SK-N-SH treated with all-trans-retinoic acid at 6 μM for 48 hours (cell line): ENCODE results near the gene DCT.

Experiments
- ATAC-seq: fragments of 200-7000 bp; cut with Tn5 transposase; 3 replicates; pipeline ENCODE4 v1.9.1; 2020; ENCODE audit warnings: mild to moderate bottlenecking, moderate library complexity
- BACH2 ChIP-seq: fragments of 250-450 bp; sonication (Bioruptor Pico); IDR thresholded peaks from 2 replicates; pipeline ENCODE4 v1.9.0; 2021; ENCODE audit warnings: mild to moderate bottlenecking, borderline replicate concordance
- CSDC2 ChIP-seq: fragments of 250-450 bp; sonication (Bioruptor Pico); IDR thresholded peaks from 2 replicates; pipeline ENCODE4 v1.5.0; 2020; ENCODE audit warnings: mild to moderate bottlenecking, moderate library complexity
- ESRRG ChIP-seq: fragments of 250-450 bp; sonication (Bioruptor Pico); IDR thresholded peaks from 2 replicates; pipeline ENCODE4 v1.6.1; 2021; ENCODE audit warnings: mild to moderate bottlenecking
- GLIS3 ChIP-seq: fragments of 250-450 bp; sonication (Bioruptor Pico); IDR thresholded peaks from 2 replicates; pipeline ENCODE4 v1.5.0; 2020; ENCODE audit warnings: mild to moderate bottlenecking, moderate library complexity
- ISL1 ChIP-seq: fragments of 250-450 bp; sonication (Bioruptor Pico); IDR thresholded peaks from 2 replicates; pipeline ENCODE4 v2.1.2; 2022; ENCODE audit warnings: mild to moderate bottlenecking, moderate library complexity
- OSR1 ChIP-seq: fragments of 250-450 bp; sonication (Bioruptor Pico); IDR thresholded peaks from 2 replicates; pipeline ENCODE4 v1.8.0; 2022; ENCODE audit warnings: moderate library complexity, mild to moderate bottlenecking, inconsistent platforms
- PPARA ChIP-seq: fragments of 250-450 bp; sonication (Bioruptor Pico); IDR thresholded peaks from 2 replicates; pipeline ENCODE4 v1.5.0; 2020; ENCODE audit warnings: mild to moderate bottlenecking, borderline replicate concordance
- RARB ChIP-seq: fragments of 250-450 bp; sonication (Bioruptor Pico); IDR thresholded peaks from 2 replicates; pipeline ENCODE4 v1.8.0; 2021; ENCODE audit warnings: mild to moderate bottlenecking, moderate library complexity
- TCF4 ChIP-seq: fragments of 250-450 bp; sonication (Bioruptor Pico); IDR thresholded peaks from 2 replicates; pipeline ENCODE4 v1.8.0; 2021; ENCODE audit warnings: mild to moderate bottlenecking, moderate library complexity, borderline replicate concordance
- TOX ChIP-seq: fragments of 250-450 bp; sonication (Bioruptor Pico); IDR thresholded peaks from 2 replicates; pipeline ENCODE4 v1.8.0; 2021; ENCODE audit warnings: mild to moderate bottlenecking, moderate library complexity, borderline replicate concordance
- ZFP3 ChIP-seq: fragments of 250-450 bp; sonication (Bioruptor Pico); IDR thresholded peaks from 2 replicates; pipeline ENCODE4 v1.5.0; 2020; ENCODE audit warnings: mild to moderate bottlenecking, moderate library complexity
- ZFP30 ChIP-seq: fragments of 450-650 bp; formaldehyde crosslinking; IDR thresholded peaks from 2 replicates; pipeline ENCODE4 v1.5.0; 2022; ENCODE audit warnings: mild to moderate bottlenecking, moderate library complexity
- ZNF565 ChIP-seq: fragments of 450-650 bp; formaldehyde crosslinking; conservative IDR thresholded peaks from 2 replicates; pipeline ENCODE4 v1.5.0; 2020; ENCODE audit warnings: low read depth, mild to moderate bottlenecking, moderate library complexity
- ZNF70 ChIP-seq: fragments of 450-650 bp; formaldehyde crosslinking; IDR thresholded peaks from 2 replicates; pipeline ENCODE4 v1.5.0; 2020; ENCODE audit warnings: mild to moderate bottlenecking, moderate library complexity
- TF ChIP-seq, protein P1 (sequence below): fragments of 250-450 bp; sonication (Bioruptor Pico); IDR thresholded peaks from 2 replicates; pipeline ENCODE4 v1.5.1; 2021; ENCODE audit warnings: mild to moderate bottlenecking, moderate library complexity
- TF ChIP-seq, protein P2 (sequence below): fragments of 250-450 bp; sonication (Bioruptor Pico); IDR thresholded peaks from 2 replicates; pipeline ENCODE4 v1.5.1; 2020; ENCODE audit warnings: low read depth, mild to moderate bottlenecking, moderate library complexity
- TF ChIP-seq, protein P3 (sequence below): fragments of 250-450 bp; sonication (Bioruptor Pico); IDR thresholded peaks from 2 replicates; pipeline ENCODE4 v1.5.0; 2020; ENCODE audit warnings: mild to moderate bottlenecking, moderate library complexity
- TF ChIP-seq, protein P4 (sequence below): fragments of 250-450 bp; sonication (Bioruptor Pico); IDR thresholded peaks from 2 replicates; pipeline ENCODE4 v1.8.0; 2020; ENCODE audit warnings: mild to moderate bottlenecking, moderate library complexity, borderline replicate concordance
- TF ChIP-seq, protein P5 (sequence below): fragments of 250-450 bp; sonication (Bioruptor Pico); IDR thresholded peaks from 2 replicates; pipeline ENCODE4 v1.8.0; 2021; ENCODE audit warnings: low read depth, mild to moderate bottlenecking, moderate library complexity, borderline replicate concordance

DCT gene

DNA sequence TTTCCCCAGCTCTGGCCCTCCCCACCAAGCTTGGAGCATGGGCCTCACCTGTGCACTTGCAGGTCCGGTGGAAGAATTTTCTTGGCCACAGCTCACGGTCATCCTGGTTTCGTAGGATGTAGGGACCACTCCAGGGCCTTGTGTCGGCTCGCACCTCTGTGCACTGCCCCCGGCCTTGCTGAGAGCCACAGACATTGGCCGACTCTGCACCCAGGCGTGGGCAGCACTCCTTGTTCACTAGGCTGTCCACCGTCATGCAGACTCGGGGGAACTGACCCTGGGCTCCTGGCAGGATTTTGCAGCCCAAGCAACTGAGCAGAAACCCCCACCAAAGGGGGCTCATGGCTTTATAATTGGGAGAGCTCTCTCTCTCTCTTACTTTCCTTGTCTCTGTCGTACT is 569 bp downstream of the DCT start:
- ATAC-seq, result no peak
- TF ChIP-seq ESRRG (CRISPR knock-in tag) (no peak), OSR1 (CRISPR knock-in tag) (no peak), ISL1 (CRISPR knock-in tag) (no peak)
- TF ChIP-seq, protein P1, sequence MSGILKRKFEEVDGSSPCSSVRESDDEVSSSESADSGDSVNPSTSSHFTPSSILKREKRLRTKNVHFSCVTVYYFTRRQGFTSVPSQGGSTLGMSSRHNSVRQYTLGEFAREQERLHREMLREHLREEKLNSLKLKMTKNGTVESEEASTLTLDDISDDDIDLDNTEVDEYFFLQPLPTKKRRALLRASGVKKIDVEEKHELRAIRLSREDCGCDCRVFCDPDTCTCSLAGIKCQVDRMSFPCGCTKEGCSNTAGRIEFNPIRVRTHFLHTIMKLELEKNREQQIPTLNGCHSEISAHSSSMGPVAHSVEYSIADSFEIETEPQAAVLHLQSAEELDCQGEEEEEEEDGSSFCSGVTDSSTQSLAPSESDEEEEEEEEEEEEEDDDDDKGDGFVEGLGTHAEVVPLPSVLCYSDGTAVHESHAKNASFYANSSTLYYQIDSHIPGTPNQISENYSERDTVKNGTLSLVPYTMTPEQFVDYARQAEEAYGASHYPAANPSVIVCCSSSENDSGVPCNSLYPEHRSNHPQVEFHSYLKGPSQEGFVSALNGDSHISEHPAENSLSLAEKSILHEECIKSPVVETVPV (CRISPR knock-in tag), result no peak
- TF ChIP-seq, protein P2, sequence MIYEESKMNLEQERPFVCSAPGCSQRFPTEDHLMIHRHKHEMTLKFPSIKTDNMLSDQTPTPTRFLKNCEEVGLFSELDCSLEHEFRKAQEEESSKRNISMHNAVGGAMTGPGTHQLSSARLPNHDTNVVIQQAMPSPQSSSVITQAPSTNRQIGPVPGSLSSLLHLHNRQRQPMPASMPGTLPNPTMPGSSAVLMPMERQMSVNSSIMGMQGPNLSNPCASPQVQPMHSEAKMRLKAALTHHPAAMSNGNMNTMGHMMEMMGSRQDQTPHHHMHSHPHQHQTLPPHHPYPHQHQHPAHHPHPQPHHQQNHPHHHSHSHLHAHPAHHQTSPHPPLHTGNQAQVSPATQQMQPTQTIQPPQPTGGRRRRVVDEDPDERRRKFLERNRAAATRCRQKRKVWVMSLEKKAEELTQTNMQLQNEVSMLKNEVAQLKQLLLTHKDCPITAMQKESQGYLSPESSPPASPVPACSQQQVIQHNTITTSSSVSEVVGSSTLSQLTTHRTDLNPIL (CRISPR knock-in tag), result no peak

DNA sequence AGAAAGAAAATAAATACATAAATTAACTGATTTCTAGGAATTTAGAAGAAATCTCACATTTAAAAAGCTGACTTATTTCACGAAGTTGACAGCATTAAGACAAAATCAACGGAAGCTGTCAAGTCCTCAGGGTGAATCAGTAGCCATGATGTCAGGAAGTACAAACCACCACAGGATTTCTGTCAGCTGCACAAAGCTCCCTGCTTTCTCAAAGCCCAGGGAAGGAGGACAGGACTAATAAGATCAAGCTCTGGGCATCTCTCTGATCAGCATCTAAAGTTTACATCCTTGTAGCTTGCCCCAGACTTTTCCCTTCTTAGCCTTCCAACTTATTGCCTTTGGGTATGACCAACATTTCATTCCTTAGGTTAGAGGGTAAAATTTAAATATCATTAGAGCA is 9.4 kb downstream of the DCT start:
- no peak for TF ChIP-seq OSR1 (CRISPR knock-in tag)
- TF ChIP-seq, protein P1 (CRISPR knock-in tag), result no peak
- no peak for TF ChIP-seq RARB
- TF ChIP-seq CSDC2 (CRISPR knock-in tag), result no peak
- TF ChIP-seq, protein P3, sequence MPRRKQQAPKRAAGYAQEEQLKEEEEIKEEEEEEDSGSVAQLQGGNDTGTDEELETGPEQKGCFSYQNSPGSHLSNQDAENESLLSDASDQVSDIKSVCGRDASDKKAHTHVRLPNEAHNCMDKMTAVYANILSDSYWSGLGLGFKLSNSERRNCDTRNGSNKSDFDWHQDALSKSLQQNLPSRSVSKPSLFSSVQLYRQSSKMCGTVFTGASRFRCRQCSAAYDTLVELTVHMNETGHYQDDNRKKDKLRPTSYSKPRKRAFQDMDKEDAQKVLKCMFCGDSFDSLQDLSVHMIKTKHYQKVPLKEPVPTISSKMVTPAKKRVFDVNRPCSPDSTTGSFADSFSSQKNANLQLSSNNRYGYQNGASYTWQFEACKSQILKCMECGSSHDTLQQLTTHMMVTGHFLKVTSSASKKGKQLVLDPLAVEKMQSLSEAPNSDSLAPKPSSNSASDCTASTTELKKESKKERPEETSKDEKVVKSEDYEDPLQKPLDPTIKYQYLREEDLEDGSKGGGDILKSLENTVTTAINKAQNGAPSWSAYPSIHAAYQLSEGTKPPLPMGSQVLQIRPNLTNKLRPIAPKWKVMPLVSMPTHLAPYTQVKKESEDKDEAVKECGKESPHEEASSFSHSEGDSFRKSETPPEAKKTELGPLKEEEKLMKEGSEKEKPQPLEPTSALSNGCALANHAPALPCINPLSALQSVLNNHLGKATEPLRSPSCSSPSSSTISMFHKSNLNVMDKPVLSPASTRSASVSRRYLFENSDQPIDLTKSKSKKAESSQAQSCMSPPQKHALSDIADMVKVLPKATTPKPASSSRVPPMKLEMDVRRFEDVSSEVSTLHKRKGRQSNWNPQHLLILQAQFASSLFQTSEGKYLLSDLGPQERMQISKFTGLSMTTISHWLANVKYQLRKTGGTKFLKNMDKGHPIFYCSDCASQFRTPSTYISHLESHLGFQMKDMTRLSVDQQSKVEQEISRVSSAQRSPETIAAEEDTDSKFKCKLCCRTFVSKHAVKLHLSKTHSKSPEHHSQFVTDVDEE (CRISPR knock-in tag), result no peak
- TF ChIP-seq ZNF70, result no peak
- no peak for TF ChIP-seq PPARA (CRISPR knock-in tag)
- TF ChIP-seq TOX (CRISPR knock-in tag), result no peak
- no peak for TF ChIP-seq GLIS3 (CRISPR knock-in tag)
- TF ChIP-seq TCF4 (CRISPR knock-in tag), result no peak
- TF ChIP-seq ZNF565 (CRISPR knock-in tag), result no peak
- no peak for TF ChIP-seq ESRRG (CRISPR knock-in tag)
- TF ChIP-seq, protein P2 (CRISPR knock-in tag), result no peak
- TF ChIP-seq, protein P4, sequence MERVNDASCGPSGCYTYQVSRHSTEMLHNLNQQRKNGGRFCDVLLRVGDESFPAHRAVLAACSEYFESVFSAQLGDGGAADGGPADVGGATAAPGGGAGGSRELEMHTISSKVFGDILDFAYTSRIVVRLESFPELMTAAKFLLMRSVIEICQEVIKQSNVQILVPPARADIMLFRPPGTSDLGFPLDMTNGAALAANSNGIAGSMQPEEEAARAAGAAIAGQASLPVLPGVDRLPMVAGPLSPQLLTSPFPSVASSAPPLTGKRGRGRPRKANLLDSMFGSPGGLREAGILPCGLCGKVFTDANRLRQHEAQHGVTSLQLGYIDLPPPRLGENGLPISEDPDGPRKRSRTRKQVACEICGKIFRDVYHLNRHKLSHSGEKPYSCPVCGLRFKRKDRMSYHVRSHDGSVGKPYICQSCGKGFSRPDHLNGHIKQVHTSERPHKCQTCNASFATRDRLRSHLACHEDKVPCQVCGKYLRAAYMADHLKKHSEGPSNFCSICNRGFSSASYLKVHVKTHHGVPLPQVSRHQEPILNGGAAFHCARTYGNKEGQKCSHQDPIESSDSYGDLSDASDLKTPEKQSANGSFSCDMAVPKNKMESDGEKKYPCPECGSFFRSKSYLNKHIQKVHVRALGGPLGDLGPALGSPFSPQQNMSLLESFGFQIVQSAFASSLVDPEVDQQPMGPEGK, result no peak
- TF ChIP-seq, protein P5, sequence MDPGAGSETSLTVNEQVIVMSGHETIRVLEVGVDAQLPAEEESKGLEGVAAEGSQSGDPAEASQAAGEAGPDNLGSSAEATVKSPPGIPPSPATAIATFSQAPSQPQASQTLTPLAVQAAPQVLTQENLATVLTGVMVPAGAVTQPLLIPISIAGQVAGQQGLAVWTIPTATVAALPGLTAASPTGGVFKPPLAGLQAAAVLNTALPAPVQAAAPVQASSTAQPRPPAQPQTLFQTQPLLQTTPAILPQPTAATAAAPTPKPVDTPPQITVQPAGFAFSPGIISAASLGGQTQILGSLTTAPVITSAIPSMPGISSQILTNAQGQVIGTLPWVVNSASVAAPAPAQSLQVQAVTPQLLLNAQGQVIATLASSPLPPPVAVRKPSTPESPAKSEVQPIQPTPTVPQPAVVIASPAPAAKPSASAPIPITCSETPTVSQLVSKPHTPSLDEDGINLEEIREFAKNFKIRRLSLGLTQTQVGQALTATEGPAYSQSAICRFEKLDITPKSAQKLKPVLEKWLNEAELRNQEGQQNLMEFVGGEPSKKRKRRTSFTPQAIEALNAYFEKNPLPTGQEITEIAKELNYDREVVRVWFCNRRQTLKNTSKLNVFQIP (CRISPR knock-in tag), result no peak
- TF ChIP-seq BACH2 (CRISPR knock-in tag), result no peak
- TF ChIP-seq, all 23 proteins: peak for 0
- no peak for ATAC-seq

DNA sequence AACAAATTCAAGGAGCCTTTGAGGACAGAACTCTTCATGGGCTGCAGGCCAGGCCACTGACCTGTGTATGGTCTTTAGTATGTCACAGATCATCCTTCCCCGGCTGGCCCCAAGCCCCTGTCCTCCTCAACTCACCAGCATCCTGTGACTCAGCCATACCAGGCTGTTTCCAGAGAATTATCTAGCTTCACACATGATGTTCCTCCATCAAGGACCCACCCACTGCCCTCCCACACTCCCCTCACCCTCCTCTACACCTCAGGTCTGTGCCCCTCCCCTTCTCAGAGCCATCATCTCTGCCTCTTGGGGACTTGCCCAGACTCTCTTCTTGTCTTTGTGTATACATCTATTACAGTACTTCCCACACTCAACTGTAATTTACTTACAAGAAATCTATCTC is 14.7 kb downstream of the DCT start:
- TF ChIP-seq OSR1 (CRISPR knock-in tag) (no peak), ZNF565 (CRISPR knock-in tag) (no peak), CSDC2 (CRISPR knock-in tag) (no peak), ZFP30 (CRISPR knock-in tag) (no peak), BACH2 (CRISPR knock-in tag) (no peak), ZNF70 (no peak), ZFP3 (CRISPR knock-in tag) (no peak), ESRRG (CRISPR knock-in tag) (no peak), ISL1 (CRISPR knock-in tag) (no peak), GLIS3 (CRISPR knock-in tag) (no peak)
- TF ChIP-seq, protein P3 (CRISPR knock-in tag), result no peak
- TF ChIP-seq, protein P5 (CRISPR knock-in tag), result no peak
- no peak for ATAC-seq
